Stimulated activated CD8-positive, alpha-beta memory T cell treated with anti-CD3 and anti-CD28 coated beads, Interleukin-2, amount 100 ng/mL, for 48 hours (primary cell): ENCODE measurements around the gene PALD1.

Source experiments
- DNase-seq, 2 donors: peaks; one replicate each; pipeline ENCODE4 v3.0.0-alpha.2; 2020; ENCODE audit warnings: low read depth in 2 of 2

The PALD1 gene

DNA sequence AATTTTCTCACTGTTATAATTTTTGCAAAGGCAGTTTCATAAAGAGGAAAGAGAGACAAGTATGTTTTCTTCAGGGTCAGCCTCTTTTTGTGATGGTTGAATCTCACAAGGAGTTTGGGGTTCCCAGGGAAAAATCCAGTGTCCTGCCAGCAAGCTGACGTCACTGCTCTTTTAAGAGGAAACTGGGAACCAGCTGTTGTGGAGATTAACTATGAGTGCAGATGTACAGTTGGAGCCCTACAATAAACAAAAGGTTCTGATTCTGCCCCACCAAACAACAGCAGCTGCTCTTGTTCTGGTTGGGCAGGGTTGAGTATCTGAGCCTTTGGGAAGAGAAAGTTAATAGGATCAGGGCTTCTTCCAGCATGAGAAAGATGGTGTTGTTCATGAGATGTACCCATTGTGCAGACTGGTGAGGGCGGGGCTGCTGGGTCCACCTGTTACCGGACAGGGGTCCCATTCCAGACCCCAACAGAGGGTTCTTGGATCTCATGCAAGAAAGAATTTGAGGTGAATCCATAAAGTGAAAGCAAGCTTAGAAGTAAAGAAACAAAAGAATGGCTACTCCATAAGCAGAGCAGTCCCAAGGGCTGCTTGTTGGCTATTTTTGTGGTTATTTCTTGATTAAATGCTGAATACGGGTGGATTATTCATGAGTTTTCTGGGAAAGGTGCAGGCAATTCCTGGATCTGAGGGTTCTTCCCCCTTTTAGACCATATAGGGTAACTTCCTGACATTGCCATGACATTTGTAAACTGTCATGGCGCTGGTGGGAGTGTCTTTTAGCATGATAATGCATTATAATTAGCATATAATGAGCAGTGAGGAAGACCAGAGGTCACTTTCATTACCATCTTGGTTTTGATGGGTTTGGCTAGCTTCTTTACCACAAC, 111.4 kb downstream of the PALD1 start:
- no peak for DNase-seq

DNA sequence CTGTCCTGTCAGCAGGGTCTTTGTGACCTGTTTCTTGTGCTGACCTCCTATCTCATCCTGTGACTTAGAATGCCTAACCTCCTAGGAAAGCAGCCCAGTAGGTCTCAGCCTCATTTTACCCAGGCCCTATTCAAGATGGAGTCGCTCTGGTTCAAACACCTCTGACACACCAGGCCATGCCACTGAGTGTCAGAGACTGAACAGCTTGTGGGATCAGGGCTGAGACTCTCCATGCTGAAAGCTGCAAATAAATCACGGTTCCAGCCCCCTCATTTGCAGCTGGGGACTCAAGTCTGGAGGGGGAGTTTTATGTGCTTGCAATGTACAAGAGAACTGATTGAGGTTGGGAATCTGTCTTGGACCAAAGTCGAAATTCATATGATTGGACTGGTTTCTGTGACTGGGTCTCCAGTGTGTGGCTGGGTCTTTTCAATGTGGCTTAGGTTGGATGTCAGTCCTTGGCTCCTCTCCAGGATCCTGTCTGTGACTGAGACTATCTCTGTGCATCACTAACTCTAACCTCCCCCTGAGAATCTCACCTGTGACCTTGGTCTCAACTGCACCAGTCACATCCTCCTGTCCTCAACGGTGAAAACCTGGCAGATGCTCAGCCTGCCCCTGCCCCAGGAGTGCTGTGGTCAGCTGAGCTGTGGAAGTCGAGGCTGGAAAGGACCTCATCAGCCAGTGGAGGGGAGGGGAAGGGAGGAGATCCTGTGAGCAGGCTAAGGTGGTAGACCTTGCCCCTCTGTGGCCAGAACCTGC, 112.3 kb downstream of the PALD1 start:
- DNase-seq, result no peak

DNA sequence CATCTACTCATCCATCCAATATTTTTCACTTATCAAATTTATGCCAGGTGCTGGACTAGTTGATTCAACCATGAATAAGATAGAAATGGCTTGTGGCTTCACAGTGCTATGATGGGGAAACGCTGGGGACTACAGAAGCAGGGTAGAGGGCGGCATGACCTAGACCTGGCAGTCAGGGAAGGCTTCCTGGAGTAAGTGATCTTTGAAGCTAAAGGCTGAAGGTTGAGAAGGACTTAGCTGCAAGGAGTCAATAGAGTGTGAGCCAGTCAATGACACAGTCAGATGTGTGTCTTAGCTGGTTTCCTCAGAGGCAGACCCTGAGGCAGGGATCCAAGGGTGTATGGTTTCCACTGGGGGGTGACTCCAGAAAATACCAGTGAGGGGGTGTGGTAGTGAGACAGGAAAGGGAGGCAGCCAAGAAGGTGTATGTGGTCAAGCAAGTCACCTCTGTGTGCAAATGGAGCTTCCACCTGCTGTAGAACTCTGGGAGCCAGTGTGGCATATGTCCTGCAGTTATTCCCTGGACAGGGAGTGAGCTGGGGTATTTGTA, 113.7 kb downstream of the PALD1 start:
- DNase-seq, result no peak

DNA sequence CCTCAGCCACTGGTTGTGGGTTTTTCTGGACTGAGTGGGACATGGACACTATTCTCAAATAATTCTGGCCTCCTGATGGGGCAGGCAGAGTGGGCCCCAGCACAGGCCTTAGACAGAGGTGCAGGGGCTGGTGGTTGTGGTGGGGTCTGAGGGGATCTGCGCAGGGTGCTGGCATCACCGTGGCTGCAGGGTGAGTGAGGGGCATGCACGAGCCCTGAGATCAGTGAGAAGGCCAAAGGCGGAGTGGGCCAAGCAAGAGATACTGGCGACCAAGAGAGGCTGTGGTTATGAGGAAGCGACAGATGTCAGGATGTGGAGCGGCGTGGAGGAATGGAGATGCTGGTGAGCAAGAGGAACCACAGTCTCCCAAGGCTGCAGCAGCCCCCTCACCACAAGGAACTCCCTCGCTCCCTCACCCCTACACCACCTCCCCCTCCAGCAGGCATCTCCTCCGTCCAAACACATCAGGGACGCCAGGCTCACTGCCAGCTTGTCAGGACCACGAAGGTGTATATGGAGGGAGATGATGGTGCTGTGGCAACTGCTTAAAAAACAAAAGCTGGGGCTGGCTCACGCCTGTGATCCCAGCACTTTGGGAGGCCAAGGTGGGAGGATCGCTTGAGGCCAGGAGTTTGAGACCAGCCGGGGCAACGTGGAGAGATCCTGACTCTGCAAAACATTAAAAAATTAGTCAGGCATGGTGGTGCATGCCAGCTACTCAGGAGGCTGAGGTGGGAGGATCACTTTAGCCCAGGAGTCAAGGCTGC, 114.4 kb downstream of the PALD1 start:
- DNase-seq, result no peak

DNA sequence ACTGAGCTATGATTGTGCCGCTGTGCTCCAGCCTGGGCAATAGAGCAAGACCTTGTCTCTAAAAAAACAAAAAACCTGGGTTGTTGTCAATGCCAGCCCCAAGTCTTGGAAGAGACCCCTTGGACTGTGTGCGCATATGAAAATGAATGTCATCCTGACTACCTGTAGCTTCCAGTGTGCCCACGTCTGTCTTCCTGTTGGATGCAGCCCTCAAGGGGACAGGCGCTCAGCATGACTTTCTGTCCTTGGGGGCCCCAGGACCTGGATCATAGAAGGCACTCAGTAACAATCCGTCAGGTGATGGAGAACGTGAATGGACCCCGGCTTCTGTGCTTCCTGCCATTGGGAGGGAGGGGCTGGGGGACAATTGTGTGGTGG, 114.9 kb downstream of the PALD1 start:
- no peak for DNase-seq

DNA sequence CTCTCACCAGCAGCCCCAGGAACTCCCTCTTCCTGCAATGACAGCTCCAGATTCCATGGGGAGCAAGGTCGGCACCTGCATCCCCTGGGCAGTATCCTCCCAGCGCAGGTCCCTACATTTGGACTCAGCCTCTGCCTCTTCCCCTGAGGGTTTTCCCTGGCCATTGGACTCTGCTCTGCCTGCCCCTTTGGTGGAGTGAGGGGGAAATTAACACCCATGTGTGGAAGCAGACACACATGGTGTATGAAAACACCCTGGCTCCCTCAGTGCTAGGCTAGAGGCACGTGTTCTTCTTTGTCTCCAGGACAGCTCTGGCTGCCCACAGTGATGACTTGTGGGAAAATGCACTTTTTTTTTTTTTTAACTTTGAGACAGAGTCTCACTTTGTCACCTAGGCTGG, 115.6 kb downstream of the PALD1 start:
- no peak for DNase-seq

DNA sequence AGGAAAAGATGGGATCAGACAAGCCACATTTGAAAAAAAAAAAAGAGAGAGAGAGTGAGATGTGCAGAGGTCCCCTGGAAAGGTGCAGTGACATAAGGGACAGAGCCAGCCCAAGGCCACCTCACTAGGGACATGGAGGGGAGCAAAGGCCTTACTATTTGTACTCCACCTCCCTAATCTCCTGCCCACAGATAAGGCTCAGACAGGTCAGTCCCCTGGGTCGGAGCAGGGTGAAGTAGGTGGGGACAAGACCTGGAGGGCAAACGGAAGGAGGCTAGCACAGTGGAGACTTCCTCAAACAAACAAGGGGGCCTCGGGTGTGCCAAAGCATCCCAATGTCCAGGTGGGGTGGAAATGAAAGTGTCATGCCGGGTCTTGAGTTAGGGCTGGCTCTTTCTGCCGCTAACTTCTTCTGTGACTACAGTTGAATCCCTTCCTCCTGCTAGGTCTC, 117.0 kb downstream of the PALD1 start:
- DNase-seq, result no peak

DNA sequence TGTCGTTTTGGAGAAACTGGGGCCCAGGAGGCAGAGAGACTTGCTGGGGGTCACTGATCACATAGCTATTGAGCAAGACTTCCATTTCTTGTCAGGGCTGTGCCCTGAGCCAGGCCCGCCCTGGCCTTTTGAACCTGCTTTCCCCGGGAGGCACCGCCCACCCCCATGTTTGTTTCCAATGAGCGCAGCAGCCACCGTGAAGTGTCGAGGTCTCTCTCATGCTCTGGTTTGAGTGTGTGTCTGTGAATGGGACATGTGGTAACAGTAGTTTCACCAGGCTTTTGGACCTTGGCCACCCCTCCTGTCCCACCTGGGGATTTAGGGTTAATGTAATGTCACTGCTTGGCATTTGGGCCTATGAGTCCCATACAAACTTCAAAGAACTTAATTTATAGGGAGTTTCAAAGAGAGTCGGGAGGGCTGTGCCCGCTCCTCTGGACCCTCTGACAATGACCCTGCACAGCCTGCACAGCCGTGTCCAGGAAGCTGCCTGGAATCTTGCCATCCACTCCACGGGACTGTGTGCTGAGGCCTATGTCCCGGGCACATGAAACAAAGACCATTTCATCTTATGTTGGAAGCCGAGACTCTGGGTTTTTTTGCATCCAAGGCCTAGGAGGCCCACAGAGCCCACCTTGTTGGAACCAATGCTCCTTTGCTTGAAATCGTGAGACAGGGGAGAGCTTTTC, 117.7 kb downstream of the PALD1 start:
- no peak for DNase-seq

DNA sequence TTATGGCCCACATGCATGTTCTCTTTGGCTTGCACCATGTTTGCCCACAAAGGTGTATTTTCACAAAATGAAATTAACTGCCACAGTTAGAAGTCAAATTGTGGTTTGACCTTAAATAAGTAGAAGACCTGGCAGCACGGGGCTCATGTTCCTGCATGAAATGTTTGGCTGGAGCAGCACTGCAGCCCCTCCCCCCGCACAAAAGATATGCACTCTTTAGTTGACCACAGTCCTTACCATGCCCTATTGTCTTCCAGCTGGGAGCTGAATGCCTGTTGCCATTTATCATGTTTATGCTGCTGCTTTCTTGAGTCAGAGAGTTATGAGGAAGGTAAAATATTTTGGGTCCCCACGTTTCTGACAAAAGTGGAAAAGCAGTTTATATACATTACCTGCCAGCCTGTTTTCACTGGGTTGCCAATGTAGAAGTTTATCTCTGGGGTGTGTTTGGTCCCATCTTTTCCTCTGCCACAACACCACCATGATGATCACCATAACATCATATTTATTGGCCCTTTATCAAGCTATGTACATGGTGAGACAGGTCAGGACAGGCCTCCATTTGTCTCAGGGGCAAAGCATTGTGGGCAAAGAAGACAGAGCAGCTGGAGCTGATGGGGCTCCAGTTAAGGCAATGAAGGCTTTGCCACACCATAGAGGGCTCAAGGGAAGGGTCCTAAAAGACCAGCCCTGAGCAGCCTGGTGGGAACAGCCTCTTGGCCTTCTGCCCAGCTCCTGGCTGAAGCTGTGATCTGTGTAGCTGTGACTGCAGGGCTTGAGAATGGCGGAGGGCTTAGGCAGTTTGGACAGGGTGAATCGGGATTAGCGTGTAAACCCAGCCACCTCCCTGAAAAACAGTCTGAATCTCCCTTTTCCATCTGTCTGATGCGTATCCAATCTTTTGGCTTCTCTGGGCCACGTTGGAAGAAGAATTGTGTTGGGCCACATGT, 118.6 kb downstream of the PALD1 start:
- no peak for DNase-seq

DNA sequence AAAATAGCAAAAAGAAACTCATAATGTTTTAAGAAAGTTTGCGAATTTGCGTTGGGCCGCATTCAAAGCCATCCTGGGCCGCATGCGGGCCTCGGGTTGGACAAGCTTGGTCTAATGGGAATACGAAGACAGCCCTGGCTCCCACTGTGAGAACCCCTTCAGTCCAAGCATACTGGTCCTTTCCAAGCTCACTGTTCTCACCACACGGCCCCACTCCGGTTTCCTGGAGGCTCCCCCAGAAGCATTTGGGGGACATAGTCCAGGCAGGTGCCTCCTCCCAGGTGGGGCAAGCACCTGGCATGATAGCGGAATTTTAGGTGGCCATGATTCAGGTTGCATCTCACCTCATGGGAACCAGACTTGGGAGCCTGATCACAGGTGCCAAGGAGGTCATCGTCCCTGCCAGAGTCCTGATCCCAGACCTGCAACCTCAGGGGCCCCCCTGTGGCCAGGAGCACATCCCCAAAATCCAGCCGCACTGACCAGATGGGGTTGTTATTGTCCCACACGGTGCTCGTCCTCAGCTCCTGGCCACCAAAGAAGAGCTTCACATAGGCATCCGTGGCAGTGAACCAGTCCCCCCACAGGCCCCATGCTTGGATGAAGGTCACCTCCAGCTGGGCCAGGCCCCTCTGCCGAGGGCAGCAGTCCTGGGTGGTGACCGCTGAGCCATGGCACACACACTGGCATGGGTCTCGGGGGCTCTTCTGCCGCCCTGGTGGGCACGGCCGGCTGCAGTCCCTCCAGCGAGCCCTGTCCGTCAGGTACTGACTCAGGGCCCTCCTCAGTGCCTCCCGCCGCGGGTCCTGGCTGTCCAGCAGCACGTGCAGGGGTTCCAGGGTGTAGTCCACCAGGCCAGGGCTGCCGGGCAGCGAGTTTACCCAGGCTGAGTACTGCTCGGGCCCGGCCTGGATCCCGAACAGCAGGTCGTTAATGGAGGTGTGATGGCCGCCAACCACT, 119.6 kb downstream of the PALD1 start:
- no peak for DNase-seq

DNA sequence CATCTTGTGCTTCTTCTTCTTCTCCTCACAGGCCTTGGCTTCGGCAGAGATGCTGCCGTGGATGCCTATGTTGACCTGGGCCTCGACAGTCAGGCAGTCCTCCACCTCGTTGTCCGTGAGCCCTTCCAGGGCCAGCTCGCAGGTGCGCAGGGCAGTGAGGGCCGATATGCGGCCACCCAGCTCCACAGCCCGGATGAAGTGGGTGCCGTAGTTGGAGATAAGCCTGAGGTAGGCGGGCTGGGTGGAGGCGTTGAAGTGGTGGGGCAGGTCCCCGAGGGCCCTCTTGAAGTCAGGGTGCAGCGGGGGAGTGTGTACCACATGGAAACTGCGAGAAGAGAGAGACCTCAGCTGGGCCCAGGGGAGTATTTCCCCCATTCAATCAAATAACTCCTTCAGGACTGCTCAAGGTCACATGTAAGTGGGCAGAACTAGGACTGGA, 120.3 kb downstream of the PALD1 start:
- no peak for DNase-seq

DNA sequence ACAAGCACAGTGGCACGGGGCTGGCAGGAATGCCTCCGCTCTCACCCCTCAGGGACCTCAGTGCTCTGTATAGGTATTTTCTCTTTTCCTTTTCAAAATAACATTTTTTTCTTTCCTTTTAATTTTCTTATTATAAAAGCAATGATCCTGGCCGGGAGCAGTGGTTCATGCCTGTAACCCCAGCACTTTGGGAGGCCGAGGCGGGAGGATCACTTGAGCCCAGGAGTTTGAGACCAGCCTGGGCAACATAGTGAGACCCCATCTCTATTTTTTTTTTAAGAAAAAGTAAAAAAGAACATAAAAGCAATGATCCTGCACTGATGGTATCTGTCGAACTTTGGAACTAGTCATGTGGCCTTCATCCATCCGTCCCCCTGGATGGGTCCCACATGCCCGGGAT, 120.8 kb downstream of the PALD1 start:
- no peak for DNase-seq

DNA sequence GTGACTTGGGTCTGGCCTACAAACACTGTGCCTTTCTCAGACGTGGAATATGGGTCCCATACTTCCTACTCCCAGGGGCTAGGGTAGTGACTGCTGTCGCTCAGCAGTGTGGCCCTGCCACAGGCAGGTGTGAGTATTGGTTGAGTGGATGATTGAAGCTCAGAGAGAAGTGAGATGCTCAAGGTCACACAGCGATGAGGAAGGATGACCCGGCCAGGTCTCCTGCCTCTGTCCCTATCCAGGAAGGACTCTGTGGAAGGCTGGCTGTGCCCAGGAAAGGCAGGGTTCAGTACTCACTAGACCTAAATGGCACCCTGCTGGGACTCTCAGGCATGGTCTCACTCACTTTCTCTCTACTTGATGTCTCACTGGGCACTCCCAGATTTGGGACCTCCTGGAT, 121.2 kb downstream of the PALD1 start:
- DNase-seq, result no peak

DNA sequence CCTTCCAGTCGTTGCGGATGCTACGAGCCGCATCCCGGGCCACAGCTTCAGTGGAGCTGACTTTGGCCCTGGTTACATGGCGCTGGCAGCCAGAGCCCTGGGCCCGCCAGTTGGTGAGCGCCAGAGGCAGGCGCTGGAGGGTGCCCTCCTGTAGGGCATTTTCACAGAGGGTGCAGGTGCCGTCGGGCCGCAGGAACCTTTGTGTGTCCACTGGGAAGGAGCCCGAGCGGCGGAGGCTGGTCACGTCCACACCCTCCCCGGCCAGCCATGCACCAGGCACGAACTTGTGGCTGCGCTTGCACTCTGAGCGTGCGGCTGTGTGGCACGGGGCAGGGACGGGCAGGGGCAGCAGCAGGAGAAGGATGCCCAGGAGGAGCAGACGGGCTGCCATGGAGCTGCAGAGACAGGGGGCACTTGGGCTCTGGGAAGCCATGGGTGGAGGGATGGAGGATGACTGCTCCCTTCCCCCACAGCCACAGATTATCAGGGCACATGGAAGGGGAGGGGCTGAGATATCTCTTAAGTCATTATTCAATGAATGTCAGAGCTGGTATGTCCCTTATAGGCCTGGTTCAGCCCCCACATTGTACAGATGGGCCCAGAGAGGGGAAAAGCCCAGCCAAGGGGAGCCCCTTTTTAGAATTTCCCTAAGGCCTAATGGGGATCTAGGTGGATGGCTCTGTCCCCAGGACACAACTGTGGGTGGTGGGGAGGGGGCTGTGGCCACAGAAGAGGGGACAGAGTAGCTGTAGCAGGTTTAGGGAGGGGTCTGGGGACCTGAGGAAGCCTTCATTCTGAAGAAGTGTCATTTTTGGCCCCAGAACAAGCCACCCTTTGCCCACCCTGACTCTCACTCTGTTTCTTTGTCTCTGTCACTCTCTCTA, 122.2 kb downstream of the PALD1 start:
- DNase-seq, result no peak

DNA sequence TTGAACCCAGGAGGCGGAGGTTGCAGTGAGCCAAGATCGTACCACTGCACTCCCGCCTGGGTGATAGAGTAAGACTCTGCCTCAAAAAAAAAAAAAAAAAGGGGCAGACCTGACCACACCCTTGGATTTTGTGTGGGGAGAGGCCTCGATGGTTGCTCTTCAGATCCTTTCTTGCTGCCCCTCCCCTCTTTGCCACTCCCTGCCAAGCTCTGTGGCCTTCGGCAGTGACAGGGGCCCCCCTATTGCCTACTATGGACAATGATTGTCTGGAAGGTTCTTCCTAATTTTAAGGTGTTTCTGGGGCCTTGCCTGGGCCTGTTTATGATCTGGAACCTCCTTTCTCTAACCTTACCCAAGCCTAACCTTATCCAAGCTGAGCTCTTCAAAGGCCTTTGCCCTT, 123.2 kb downstream of the PALD1 start:
- DNase-seq, result no peak

DNA sequence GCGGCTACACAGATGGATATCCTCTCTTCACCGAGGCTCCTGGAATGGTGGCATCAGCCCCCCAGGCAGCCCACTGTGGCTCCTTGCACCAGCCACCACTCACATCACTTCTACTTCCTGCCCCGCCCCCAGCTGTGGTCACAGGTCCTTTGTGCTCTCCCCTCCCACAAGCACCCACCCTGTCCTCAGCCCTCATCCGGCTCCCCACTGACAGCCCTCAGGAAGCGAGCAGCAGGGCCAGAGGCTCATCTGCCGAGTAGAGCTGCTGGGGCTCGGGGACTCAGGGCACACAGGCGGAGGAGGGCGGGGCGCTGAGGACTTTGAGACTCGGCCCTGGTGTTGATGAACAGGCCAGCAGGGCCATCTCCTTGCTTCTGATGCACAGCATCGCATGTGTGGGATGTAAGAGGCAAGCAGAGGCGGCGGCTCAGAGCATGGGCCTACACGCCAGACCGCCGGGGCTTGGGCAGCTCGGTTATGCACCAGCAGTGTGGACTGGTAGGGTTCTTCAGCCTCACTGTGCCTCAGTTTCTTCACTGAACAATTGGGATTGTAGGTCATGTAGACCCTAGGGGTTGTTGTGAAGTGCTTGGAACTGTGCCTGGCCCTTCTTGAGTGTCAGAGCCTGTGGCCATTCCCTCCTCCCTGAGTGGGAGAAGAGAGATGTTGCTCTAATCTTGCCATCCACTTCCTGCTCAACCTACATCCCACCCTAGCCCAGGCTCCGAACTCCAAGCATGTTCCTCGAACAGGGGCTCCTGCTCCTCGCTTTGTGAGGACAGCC, 124.3 kb downstream of the PALD1 start, which contains the start of gene PRF1:
Gene PRF1 (minus strand): TSS at position 77 of the 784 bp plus-strand sequence. CDS start 1,839 bp downstream, outside the sequence.
- DNase-seq, result peak; percentile 77 to 88

DNA sequence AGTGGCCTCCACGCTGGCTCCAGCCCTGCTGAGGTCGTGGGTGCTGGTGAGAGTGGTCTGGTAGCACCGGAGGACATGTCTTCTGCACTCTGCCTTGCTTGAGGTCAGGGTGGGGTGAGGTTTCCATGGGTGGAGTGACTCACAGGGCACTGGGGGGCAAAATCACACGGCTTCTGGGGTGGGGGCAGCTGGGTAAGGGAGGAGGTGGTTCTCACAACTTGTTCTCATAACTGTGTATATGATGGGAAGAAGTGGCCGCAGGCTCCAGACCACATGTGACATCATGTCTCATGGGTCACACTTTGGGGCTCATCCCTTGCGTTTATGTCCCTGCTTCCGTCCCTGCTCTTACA, 124.9 kb downstream of the PALD1 start:
- DNase-seq, result peak; percentile 42 to 60
